PC-3 (cell line): Measurements from ENCODE around the gene CCDC159. TPM values are rescaled to one million over a fixed set of nuclear protein-coding genes. Genes with fewer than 3 reads are reported as not detected.
A peak's percentile ranks its signal among the peaks of the same experiment; 100 is the strongest.

Source experiments
- ATAC-seq: fragments of 200-7000 bp; cut with Tn5 transposase; 2 replicates; pipeline ENCODE4 v1.9.1; 2020; ENCODE audit warnings: mild to moderate bottlenecking, moderate library complexity
- BruUV-seq: library from RNA; stranded (reverse); fragments of 400-500 nt; replicated peaks from 2 replicates; lab custom pipeline; 2021; lab: Mats Ljungman, UMichigan
- CTCF ChIA-PET: fragments of 300-600 bp; sonication (Branson Sonifier 250); formaldehyde crosslinking; loops from one replicate; lab custom pipeline; 2022; ENCODE audit warnings: antibody characterized with exemption; lab: Charles Lee
- POLR2A ChIA-PET: fragments of 300-600 bp; sonication (Branson Sonifier 250); formaldehyde crosslinking; loops from one replicate; lab custom pipeline; 2022; ENCODE audit warnings: antibody characterized with exemption; ENCODE audit not compliant: unreplicated experiment; lab: Charles Lee
- DNase-seq: peaks from one replicate; pipeline ENCODE4 v3.0.0-alpha.2; 2015
- H2AFZ ChIP-seq: fragments of 300-600 bp; sonication (generic); 2 replicates; pipeline ENCODE4 v1.6.0; 2016; ENCODE audit warnings: antibody characterized with exemption, low read length
- H3F3A ChIP-seq: fragments of 300-600 bp; sonication (generic); one replicate; pipeline ENCODE4 v1.6.0; 2017; ENCODE audit warnings: antibody characterized with exemption, low read length, control low read depth, mild to moderate bottlenecking; ENCODE audit not compliant: unreplicated experiment
- H3K27ac ChIP-seq: fragments of 300-600 bp; sonication (generic); 2 replicates; pipeline ENCODE4 v1.5.1; 2016; ENCODE audit warnings: mild to moderate bottlenecking, low read length
- H3K27me3 ChIP-seq: fragments of 300-600 bp; sonication (generic); 2 replicates; pipeline ENCODE4 v1.6.1; 2016; ENCODE audit warnings: low read length, mixed read lengths
- H3K36me3 ChIP-seq: fragments of 300-600 bp; sonication (generic); 2 replicates; pipeline ENCODE4 v1.6.1; 2016; ENCODE audit warnings: low read depth, mixed run types, low read length, mixed read lengths
- H3K4me1 ChIP-seq: fragments of 300-600 bp; sonication (generic); 2 replicates; pipeline ENCODE4 v1.5.1; 2016; ENCODE audit warnings: low read length; ENCODE audit not compliant: insufficient read depth
- H3K4me2 ChIP-seq: fragments of 300-600 bp; sonication (generic); 2 replicates; pipeline ENCODE4 v1.6.0; 2016; ENCODE audit warnings: low read length
- H3K4me3 ChIP-seq: fragments of 300-600 bp; sonication (generic); 2 replicates; pipeline ENCODE4 v1.5.1; 2016; ENCODE audit warnings: mild to moderate bottlenecking, low read length, mixed read lengths
- H3K79me2 ChIP-seq: fragments of 300-600 bp; sonication (generic); 2 replicates; pipeline ENCODE4 v1.6.1; 2017; ENCODE audit warnings: low read length, mixed read lengths
- H3K9ac ChIP-seq: fragments of 300-600 bp; sonication (generic); 2 replicates; pipeline ENCODE4 v1.6.0; 2016; ENCODE audit warnings: mild to moderate bottlenecking, low read length
- H3K9me2 ChIP-seq: fragments of 300-600 bp; sonication (generic); replicated peaks from 2 replicates; pipeline ENCODE4 v1.6.1; 2016; ENCODE audit warnings: mixed run types, low read length, mixed read lengths
- H3K9me3 ChIP-seq: fragments of 300-600 bp; sonication (generic); 2 replicates; pipeline ENCODE4 v1.6.1; 2016; ENCODE audit warnings: low read length, mixed read lengths
- H4K20me1 ChIP-seq: fragments of 300-600 bp; sonication (generic); 2 replicates; pipeline ENCODE4 v1.6.1; 2016; ENCODE audit warnings: low read length, mixed read lengths
- EZH2 ChIP-seq: fragments of 300-600 bp; sonication (generic); IDR thresholded peaks from one replicate; pipeline ENCODE4 v1.6.1; 2017; ENCODE audit warnings: antibody characterized with exemption, mild to moderate bottlenecking, low read length; ENCODE audit not compliant: unreplicated experiment
- EZH2phosphoT487 ChIP-seq: fragments of 300-600 bp; sonication (generic); IDR thresholded peaks from 2 replicates; pipeline ENCODE4 v1.6.1; 2018; ENCODE audit warnings: mild to moderate bottlenecking, antibody characterized with exemption, low read length, borderline replicate concordance
- intact Hi-C: fragments of 100-400 bp; cut with micrococcal nuclease; formaldehyde crosslinking; loops from 2 replicates; pipeline ENCODE4 v1.9.0; 2023
- total RNA-seq: library from RNA; depleted of rRNA; stranded (reverse); fragments of >200 nt; gene quantifications from 2 replicates; pipeline ENCODE4 v1.2.3, GENCODE V29; 2014
- TF ChIP-seq, protein P1 (sequence below): fragments of 300-600 bp; sonication (generic); conservative IDR thresholded peaks from 2 replicates; pipeline ENCODE4 v1.5.1; 2017; ENCODE audit warnings: antibody characterized with exemption, low read depth, mild to moderate bottlenecking, low read length

Gene CCDC159
- total RNA-seq, 1 experiment from 2014 or later: 10.3 TPM

DNA sequence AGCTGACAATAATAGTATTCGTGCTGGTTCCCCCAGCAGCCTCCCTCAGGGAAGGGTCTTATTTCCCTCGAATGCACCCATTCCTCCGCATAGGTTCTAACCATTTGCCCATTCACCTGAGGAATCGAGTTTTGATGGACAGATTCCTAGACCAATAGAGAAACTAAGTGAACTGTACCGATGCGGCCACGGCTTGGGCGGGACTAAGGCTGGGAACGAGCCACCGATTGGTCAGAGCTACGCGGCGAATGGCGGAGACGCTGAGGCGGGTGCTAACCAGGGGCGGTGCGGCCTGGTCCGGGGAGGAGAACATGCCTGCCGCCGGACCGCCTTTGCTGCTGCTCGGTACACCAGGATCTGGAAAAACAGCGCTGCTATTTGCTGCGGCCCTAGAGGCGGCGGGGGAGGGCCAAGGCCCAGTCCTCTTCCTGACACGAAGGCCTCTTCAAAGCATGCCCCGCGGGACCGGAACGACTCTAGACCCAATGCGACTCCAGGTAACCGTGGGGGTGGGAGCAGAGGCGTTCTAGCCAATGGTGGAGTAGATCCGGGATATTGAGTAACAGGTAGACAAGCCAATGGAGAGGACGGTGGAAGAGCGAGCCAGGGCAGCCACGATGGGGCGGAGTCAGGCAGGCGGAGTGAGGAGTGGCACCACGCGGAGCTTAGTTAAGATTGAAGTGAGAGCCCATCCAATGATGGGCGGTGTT, 28.3 kb downstream of the CCDC159 start, which contains the start of gene SWSAP1:
Gene SWSAP1 (plus strand): TSS at position 234 of the 710 bp plus-strand sequence. CDS start 15 bp downstream, at position 249.
- TSS peak; percentile 82 for BruUV-seq

DNA sequence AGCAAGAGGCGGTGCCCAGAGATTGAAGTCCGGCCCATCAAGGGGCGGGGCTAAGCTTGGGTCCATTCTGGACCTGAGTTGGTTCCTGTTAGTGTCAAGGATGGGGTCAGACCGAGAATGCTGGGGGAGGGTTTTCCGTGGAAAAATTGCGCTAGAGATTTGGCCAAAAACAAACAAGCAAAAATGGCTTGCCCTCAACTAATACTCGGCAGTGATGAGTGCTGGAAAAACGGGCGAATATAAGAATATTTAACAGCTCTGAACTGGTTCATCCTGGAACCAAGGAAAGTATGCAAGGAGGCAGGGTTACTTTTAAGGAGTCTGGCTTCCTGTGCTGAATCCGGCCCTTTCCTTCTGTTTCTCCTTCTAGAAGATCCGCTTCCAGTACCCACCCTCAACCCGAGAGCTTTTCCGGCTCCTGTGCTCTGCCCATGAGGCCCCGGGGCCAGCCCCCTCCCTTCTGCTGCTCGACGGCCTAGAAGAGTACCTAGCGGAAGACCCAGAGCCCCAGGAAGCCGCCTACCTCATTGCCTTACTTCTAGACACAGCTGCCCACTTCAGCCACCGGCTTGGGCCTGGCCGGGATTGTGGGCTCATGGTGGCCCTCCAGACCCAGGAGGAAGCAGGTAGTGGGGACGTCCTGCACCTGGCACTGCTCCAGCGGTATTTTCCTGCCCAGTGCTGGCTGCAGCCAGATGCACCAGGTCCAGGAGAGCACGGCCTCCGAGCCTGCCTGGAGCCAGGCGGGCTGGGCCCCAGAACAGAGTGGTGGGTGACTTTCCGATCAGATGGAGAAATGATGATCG, 29.0 kb downstream of the CCDC159 start:
- Histone ChIP-seq H3K9me2 (no peaks in the 10 kb centered on the region), H3K36me3 (no peaks in the 10 kb centered on the region), H3K27ac (peak overlapping the region; percentile 37), H3F3A (peaks cover 12% of the 10 kb centered on the region), H3K9me3 (no peaks in the 10 kb centered on the region), H2AFZ (peak overlapping the region; percentile 25), H3K27me3 (no peaks in the 10 kb centered on the region), H3K9ac (peak overlapping the region; percentile 52), H3K4me2 (peak overlapping the region; percentile 93), H3K4me3 (peak overlapping the region; percentile 68), H4K20me1 (no peaks in the 10 kb centered on the region), H3K4me1 (peaks cover 55% of the 10 kb centered on the region), H3K79me2 (peaks cover 28% of the 10 kb centered on the region)
- ChIA-PET POLR2A (interaction anchor here (0.6 to 1.9 kb wide), 6 partner anchors 29 to 233 kb away, joined by 3 to 34 read pairs (median 6); partner anchors contain the start of genes CCDC159, RAB3D, RGL3 and TMEM205), CTCF (interaction anchor here (0.5 to 1.9 kb wide), 9 partner anchors 9 to 1403 kb away, joined by 3 to 13 read pairs (median 5); partner anchors contain the start of genes EPOR and PRKCSH)
- ATAC-seq: peak; percentile 3
- TF ChIP-seq, protein P1, sequence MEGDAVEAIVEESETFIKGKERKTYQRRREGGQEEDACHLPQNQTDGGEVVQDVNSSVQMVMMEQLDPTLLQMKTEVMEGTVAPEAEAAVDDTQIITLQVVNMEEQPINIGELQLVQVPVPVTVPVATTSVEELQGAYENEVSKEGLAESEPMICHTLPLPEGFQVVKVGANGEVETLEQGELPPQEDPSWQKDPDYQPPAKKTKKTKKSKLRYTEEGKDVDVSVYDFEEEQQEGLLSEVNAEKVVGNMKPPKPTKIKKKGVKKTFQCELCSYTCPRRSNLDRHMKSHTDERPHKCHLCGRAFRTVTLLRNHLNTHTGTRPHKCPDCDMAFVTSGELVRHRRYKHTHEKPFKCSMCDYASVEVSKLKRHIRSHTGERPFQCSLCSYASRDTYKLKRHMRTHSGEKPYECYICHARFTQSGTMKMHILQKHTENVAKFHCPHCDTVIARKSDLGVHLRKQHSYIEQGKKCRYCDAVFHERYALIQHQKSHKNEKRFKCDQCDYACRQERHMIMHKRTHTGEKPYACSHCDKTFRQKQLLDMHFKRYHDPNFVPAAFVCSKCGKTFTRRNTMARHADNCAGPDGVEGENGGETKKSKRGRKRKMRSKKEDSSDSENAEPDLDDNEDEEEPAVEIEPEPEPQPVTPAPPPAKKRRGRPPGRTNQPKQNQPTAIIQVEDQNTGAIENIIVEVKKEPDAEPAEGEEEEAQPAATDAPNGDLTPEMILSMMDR: no peak
- TF ChIP-seq EZH2phosphoT487: no peak
- no peak for TF ChIP-seq EZH2
- DNase-seq: peak; percentile 49
- intact Hi-C loops: loop anchor here (1.0 kb wide), 1 partner anchor 36 kb away; the partner anchor contains the start of gene RAB3D
- BruUV-seq: TSS peak; percentile 92

More for the DNA sequence above, 28.3 kb downstream of the CCDC159 start, which contains the start of gene SWSAP1:
- TF ChIP-seq EZH2phosphoT487 (no peak), EZH2 (no peak)
- TF ChIP-seq, protein P1: no peak
- CTCF ChIA-PET: interaction anchor here (0.5 to 1.9 kb wide), 9 partner anchors 10 to 1404 kb away, joined by 3 to 13 read pairs (median 5); partner anchors contain the start of genes EPOR and PRKCSH
- Histone ChIP-seq H3K9ac (peak within 1 kb of the TSS; percentile 88), H3K79me2 (peaks cover 20% of the 10 kb centered on the region), H3F3A (peaks cover 12% of the 10 kb centered on the region), H3K27ac (peak within 1 kb of the TSS; percentile 79), H3K4me1 (peaks cover 49% of the 10 kb centered on the region), H3K4me2 (peak within 1 kb of the TSS; percentile 93), H2AFZ (peak within 1 kb of the TSS; percentile 78), H3K27me3 (no peaks in the 10 kb centered on the region), H3K36me3 (no peaks in the 10 kb centered on the region), H3K4me3 (peak within 1 kb of the TSS; percentile 68), H3K9me2 (no peaks in the 10 kb centered on the region), H4K20me1 (no peaks in the 10 kb centered on the region), H3K9me3 (no peaks in the 10 kb centered on the region)
- ATAC-seq (peak; percentile 85), DNase-seq (peak; percentile 100)
- POLR2A ChIA-PET: interaction anchor here (0.5 to 1.9 kb wide), 8 partner anchors 28 to 232 kb away, joined by 3 to 34 read pairs (median 5); partner anchors contain the start of genes CCDC159, RAB3D, RGL3 and TMEM205
- intact Hi-C loops: loop anchor here (1.0 kb wide), 2 partner anchors 28 to 35 kb away; partner anchors contain the start of genes CCDC159, RAB3D and TMEM205
